Heart left ventricle (tissue), 13 donors: ENCODE data around the gene STK17A.

ENCODE experiments used
- POLR2A ChIP-seq, 2 donors: fragments of 450-650 bp; IDR thresholded peaks; one replicate each; pipeline ENCODE4 v1.6.1; 2017; ENCODE audit warnings: antibody characterized with exemption in 2 of 2, mild to moderate bottlenecking in 2 of 2, moderate library complexity in 2 of 2
- TF ChIP-seq, protein P1 (sequence below), 12 donors: fragments of 200-600 bp; sonication (generic) in 4 of 12; IDR thresholded peaks; one replicate each; pipeline versions ENCODE4 v1.5.0 to v1.8.0; 2018 to 2022; ENCODE audit warnings: antibody characterized with exemption in 12 of 12, mild to moderate bottlenecking in 5 of 12
- donor health status: ischemic (EF 13 %, LVEDD 7.1; RV severe dilation, severe dysfunction).
- donor health status: DM: no; HTN: yes; CAD: no.
- donor health status: DM: no; HTN: no; CAD: no.
- donor health status: ischemic (EF 25% LVEDD 6.9; RV normal size, moderate dysfunction).
- donor health status: ischemic (EF 25% LVEDD 5.7; RV mildly dilated, moderate dysfunction).
- donor health status: ischemic (EF 35%, LVEDD 5.7; RV mildly dilated, moderate dysfunction).
- donor health status: nonischemic (EF 11% LVEDD 7.7; RV severe dilation, severe dysfunction).
- donor health status: DM: yes; HTN: yes; CAD: no.
- donor health status: PGD.
- donor health status: ischemic (EF 29% LVEDD 5.4; RV normal size, mild dysfunction).
- donor health status: nonischemic (EF 23%, LVEDD 6.1; RV moderate dilation, normal function).

DNA sequence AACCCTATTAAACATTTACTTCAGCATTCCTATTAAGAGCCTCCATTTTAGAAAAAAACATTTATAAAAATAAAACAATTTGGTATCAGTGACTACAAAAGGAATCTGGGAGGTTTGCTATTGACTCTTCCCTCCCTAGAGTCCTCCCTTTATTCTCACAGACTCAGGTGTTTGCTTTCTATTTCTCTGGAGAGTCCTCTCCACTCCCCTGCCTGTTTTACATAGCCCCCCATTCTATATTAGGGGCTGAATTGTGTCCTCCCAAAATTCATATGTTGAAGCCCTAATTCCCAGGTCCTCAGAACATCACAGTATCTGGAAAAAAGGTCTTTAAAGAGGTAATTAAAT lies 76.6 kb downstream of the STK17A start:
- TF ChIP-seq, protein P1, sequence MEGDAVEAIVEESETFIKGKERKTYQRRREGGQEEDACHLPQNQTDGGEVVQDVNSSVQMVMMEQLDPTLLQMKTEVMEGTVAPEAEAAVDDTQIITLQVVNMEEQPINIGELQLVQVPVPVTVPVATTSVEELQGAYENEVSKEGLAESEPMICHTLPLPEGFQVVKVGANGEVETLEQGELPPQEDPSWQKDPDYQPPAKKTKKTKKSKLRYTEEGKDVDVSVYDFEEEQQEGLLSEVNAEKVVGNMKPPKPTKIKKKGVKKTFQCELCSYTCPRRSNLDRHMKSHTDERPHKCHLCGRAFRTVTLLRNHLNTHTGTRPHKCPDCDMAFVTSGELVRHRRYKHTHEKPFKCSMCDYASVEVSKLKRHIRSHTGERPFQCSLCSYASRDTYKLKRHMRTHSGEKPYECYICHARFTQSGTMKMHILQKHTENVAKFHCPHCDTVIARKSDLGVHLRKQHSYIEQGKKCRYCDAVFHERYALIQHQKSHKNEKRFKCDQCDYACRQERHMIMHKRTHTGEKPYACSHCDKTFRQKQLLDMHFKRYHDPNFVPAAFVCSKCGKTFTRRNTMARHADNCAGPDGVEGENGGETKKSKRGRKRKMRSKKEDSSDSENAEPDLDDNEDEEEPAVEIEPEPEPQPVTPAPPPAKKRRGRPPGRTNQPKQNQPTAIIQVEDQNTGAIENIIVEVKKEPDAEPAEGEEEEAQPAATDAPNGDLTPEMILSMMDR (IDR thresholded peaks at IDR 0.05), result no peak
- no peak for TF ChIP-seq POLR2A (IDR thresholded peaks at IDR 0.05)
